ENCODE measurements around the gene CEACAM18.

Gene CEACAM18

GRCh38 chr19:51539821-51540366, 61.6 kb downstream of the CEACAM18 start:
- DNase-seq = no peak
